AG09319 (cell line): Measurements from ENCODE around the gene MYO1C.
"Not testable (repeated sequence)": the region's sequence is repeated elsewhere in the genome, so short reads cannot be mapped to it uniquely, and the experiment has no call there.

ENCODE experiments used
- DNase-seq: peaks from one replicate; pipeline ENCODE4 v3.0.0-alpha.2; 2010; ENCODE audit warnings: low read depth; ENCODE audit errors: extremely low read depth
- TF ChIP-seq, protein P1 (sequence below): IDR thresholded peaks from 2 replicates; pipeline ENCODE4 v1.5.1; 2011; ENCODE audit warnings: low read depth, mild to moderate bottlenecking, inconsistent platforms, low read length, moderate library complexity

Gene MYO1C

DNA sequence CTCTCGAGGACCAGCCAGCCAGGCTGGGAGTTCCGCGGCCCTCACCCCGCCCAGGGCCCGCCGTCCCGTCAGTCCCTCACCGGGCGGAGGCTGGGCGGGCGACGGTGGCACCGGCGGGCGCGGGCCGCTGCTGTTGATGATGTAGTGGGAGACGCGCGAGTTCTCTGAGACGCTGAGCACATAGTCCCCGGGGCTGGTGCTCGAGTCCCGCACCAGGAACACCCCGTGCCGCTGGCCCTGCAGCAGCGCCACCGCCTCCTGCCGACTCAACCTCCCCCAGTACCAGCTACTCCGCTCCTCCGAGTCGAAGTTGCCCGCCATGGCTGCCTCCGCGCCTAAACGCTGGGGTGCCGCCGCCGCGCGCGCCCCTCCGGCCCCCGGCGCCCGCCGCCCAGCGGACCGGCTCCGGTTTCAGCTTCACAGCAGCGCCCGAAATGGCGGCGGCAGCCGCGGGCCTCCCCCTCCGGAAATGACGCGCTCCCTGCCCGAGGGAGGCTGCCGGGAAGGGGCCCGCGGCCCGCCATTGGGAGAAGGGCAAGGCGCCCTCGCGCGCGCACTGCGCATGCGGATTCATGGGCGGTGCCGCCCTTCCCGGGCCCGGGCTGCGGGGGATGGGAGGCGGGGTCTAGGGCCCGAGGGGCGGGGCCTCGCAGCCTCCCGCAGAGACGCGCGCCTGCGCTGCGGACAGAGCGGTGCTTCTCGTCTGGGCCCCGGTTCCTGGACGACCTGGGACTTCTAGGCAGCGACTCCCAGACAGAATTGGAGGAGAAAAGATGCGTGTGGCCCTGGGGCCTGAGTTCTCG lies 36.5 kb downstream of the MYO1C start, which contains the start of gene CRK:
TSS of gene CRK (minus strand) at position 436 of the 803 bp plus-strand sequence. CDS start at position 321, 115 bp downstream.
- DNase-seq = peak; percentile 89
- TF ChIP-seq, protein P1, sequence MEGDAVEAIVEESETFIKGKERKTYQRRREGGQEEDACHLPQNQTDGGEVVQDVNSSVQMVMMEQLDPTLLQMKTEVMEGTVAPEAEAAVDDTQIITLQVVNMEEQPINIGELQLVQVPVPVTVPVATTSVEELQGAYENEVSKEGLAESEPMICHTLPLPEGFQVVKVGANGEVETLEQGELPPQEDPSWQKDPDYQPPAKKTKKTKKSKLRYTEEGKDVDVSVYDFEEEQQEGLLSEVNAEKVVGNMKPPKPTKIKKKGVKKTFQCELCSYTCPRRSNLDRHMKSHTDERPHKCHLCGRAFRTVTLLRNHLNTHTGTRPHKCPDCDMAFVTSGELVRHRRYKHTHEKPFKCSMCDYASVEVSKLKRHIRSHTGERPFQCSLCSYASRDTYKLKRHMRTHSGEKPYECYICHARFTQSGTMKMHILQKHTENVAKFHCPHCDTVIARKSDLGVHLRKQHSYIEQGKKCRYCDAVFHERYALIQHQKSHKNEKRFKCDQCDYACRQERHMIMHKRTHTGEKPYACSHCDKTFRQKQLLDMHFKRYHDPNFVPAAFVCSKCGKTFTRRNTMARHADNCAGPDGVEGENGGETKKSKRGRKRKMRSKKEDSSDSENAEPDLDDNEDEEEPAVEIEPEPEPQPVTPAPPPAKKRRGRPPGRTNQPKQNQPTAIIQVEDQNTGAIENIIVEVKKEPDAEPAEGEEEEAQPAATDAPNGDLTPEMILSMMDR = no peak

- TF ChIP-seq, protein P1 = peak; percentile 66
- peak; percentile 30 for DNase-seq
Observed at GRCh38 chr17:1455291-1455796, 37.1 kb downstream of the MYO1C start.

DNA sequence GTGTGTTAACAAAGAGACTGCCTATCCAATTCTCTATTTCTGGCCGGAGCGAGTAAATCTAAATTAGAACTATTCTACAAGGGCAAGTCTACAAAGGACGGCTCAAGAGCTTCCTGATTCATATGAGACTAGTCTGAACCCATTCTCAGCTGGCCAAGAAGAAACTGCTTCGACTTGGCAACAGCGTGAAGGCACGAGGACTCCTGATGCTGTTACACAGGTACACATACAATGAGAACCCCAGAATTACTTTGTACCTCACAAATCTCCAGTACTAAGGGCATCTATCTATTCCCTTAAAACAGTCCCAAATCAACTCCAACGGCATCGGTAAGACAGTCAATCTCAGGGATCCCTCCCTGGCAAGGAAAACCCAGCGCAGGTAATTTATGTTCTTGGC lies 37.9 kb downstream of the MYO1C start:
- TF ChIP-seq, protein P1 = no peak
- DNase-seq = no peak

GRCh38 chr17:1453694-1454093 lies 38.8 kb downstream of the MYO1C start:
- not testable (repeated sequence) for DNase-seq

DNA sequence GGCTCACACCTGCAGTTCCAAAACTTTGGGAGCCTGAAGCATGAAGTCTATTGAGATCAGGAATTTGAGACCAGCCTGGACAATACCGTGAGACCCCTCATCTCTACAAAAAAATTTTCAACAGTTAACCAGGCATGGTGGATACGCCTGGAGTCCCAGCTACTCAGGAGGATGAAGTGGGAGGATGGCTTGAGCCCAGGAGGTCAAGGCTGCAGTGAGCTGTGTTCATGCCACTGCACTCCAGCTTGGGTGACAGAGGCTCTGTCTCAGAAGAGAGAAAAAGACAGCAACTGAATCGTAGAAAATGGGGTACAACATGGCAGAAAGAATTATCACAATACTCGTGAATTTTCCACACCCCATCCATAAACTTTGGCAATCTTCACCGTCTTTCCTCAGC lies 39.6 kb downstream of the MYO1C start:
- TF ChIP-seq, protein P1 = no peak
- DNase-seq = no peak

GRCh38 chr17:1450261-1450660 lies 42.2 kb downstream of the MYO1C start:
- DNase-seq = not testable (repeated sequence)

GRCh38 chr17:1449412-1449967 lies 43.0 kb downstream of the MYO1C start:
- TF ChIP-seq, protein P1 = no peak
- DNase-seq = no peak

- DNase-seq = no peak
- TF ChIP-seq, protein P1 = no peak
Observed at GRCh38 chr17:1447052-1447451, 45.4 kb downstream of the MYO1C start.
